Coronary artery (tissue), 2 donors: ENCODE results near the gene UGT2B17.
"Not testable (repeated sequence)": the region's sequence is repeated elsewhere in the genome, so short reads cannot be mapped to it uniquely, and the experiment has no call there.

Experiments
- DNase-seq: peaks from one replicate; pipeline ENCODE4 v3.0.0-alpha.2; 2017; ENCODE audit warnings: low spot score
- H3K27ac ChIP-seq, 2 donors: fragments of 200-600 bp; sonication (generic); one replicate each; pipeline ENCODE4 v1.5.1; 2016 to 2019
- H3K4me3 ChIP-seq: fragments of 200-600 bp; sonication (generic); 2 replicates; pipeline ENCODE4 v1.5.1; 2016; ENCODE audit warnings: mild to moderate bottlenecking, moderate library complexity
- TF ChIP-seq, protein P1 (sequence below): fragments of 200-600 bp; sonication (generic); IDR thresholded peaks from one replicate; pipeline ENCODE4 v1.5.1; 2019; ENCODE audit warnings: antibody characterized with exemption

Gene UGT2B17

DNA sequence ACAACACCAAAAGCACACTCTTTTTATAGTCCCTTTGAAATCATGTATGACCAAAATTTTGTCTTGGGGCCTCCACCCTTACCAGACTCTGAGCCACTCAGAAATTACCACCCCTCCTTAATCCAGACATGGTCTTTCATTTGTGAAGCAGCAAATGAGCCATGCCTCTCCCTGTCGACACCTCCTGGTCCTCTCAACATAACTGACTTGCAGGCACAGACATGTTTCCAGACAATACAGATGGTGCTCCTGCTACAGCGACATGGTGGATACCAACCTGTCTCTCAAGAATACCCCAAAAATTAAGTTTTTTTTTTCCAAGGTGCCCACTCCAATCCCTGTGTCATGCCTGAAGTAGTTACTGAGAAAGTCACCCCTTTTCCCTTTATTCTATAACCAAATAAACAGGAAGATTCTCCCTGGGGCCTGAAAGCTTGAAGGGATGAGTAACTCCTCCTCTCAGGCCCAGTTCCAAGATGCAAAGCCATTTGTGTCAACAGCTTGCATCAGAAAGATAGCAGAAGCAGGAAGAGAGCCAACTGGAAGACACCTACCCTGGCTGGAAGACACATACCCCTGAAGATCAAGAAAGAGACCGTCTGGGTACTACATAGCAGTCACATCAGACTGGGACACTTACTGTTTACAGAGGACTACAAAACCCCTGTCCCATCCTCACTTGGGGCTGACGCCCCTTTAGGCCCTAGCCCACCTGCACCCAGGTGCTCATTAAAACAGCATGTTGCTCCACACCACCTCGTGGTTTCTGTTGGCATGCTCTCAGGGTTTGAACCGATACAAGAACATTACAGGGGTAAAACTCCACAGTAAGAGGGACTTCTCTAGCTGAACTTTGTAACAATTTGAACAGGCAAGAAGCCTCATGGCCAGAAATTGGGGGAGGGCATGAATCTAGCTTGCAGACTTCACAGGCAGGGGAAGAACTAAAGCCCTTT lies 5.5 kb upstream of the UGT2B17 start:
- TF ChIP-seq, protein P1, sequence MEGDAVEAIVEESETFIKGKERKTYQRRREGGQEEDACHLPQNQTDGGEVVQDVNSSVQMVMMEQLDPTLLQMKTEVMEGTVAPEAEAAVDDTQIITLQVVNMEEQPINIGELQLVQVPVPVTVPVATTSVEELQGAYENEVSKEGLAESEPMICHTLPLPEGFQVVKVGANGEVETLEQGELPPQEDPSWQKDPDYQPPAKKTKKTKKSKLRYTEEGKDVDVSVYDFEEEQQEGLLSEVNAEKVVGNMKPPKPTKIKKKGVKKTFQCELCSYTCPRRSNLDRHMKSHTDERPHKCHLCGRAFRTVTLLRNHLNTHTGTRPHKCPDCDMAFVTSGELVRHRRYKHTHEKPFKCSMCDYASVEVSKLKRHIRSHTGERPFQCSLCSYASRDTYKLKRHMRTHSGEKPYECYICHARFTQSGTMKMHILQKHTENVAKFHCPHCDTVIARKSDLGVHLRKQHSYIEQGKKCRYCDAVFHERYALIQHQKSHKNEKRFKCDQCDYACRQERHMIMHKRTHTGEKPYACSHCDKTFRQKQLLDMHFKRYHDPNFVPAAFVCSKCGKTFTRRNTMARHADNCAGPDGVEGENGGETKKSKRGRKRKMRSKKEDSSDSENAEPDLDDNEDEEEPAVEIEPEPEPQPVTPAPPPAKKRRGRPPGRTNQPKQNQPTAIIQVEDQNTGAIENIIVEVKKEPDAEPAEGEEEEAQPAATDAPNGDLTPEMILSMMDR: no peak
- DNase-seq: no peak
- H3K4me3 ChIP-seq: no peak overlapping the region
- no peak overlapping the region for H3K27ac ChIP-seq

DNA sequence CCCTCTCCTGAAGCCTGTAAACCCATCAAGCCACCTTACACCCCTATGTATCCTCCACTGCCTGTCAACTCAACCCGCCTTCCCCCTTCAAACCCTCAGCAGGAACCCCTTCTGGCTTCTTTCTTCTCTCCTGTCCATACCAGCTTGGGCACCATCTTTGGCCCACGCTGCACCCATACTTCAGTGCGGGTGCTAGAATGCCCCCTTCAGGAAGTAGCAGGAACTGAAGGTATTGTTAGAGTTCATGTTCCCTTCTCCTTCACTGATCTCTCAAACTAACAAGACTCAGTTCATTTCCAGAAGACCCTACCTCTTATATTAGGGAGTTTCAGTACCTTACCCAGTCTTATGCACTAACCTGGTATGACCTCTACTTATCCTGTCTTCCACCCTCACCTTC lies 1.5 kb upstream of the UGT2B17 start:
- no peak overlapping the region for H3K27ac ChIP-seq
- H3K4me3 ChIP-seq: no peak overlapping the region
- DNase-seq: no peak
- TF ChIP-seq, protein P1: no peak

DNA sequence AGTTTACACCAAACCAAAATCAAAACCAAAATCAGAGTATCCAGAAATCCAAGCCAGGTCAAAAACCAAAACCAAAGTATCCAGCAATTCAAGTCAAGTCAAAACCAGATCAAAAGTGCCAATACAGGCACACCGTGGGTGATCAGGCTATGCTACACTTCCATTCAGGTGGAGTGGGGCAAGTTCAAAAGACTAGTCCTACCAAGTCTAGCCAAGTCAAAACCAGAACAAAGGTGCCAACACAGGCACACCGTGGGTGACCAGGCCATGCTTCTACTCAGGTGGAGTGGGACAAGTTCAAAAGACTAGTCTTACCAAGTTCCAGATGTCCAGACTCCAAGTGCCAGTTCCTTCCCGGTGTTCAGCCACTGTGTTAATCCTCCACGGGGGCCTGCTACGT lies 486 bp downstream of the UGT2B17 start:
- not testable (repeated sequence) for H3K27ac ChIP-seq, H3K4me3 ChIP-seq, DNase-seq

DNA sequence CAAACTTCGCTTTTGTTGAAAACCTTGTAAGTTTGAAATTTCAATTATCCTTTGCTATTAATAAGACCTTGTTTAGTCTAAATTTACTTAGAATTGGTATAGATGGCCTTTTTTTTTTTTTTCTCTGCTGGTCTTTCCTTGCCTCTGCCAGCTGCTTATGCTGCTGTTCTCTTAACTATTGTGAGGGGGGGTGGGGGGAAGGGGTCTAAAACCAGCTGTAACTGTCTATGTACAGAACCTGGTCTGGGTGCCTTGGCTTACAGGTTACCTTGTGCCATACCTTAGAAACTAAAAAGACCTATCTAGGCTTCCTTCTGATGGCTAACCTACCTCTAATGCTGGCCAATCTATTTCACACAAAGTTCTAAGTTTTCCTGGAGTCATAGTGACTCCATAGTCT lies 1.0 kb downstream of the UGT2B17 start:
- Histone ChIP-seq H3K27ac (no peak overlapping the region), H3K4me3 (no peak overlapping the region)
- DNase-seq: no peak
- TF ChIP-seq, protein P1: no peak

DNA sequence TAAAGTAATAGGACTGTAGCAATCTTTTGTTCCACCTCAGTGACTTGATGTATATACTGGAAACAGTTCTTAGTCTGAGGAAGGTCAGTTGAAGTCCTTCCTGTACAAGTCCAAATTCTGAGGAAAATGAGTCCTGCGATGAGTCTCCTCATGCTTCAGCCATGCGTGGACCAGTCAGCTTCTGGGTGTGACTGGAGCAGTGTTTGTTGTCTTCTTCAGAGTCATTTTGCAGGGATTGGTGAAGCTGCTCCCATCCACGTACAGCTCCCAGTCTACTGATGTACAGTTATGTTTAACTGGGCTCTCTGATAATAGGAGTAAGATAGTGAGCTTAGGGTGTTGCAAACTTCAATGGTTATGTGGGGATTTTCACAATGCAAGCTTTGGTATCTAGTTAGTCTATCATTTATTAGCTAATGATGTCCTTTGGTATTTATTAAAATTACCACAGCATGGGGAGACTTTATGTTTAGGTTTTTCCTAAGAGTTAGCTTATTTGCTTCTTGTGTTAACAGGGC lies 3.4 kb downstream of the UGT2B17 start:
- H3K4me3 ChIP-seq: no peak overlapping the region
- DNase-seq: no peak
- H3K27ac ChIP-seq: no peak overlapping the region
- TF ChIP-seq, protein P1: no peak

DNA sequence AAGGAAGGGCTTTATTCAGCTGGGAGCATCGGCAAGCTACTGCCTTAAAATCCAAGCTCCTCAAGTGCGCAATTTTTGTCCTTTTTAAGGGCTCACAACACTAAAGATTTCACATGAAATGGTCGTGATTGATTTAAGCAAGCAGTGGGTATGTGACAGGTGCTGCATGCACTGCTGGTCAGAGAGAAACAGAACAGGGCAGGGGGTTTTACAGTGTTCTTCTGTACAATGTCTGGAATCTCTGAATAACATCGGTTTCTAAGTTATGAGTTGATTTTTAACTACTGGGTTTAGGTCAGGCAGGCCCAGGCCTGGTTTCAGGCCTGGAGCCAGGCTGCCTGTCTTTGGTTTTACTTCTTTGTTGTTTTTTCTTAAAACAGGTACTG lies 6.0 kb downstream of the UGT2B17 start:
- H3K4me3 ChIP-seq: no peak overlapping the region
- no peak for DNase-seq
- TF ChIP-seq, protein P1: no peak
- no peak overlapping the region for H3K27ac ChIP-seq

DNA sequence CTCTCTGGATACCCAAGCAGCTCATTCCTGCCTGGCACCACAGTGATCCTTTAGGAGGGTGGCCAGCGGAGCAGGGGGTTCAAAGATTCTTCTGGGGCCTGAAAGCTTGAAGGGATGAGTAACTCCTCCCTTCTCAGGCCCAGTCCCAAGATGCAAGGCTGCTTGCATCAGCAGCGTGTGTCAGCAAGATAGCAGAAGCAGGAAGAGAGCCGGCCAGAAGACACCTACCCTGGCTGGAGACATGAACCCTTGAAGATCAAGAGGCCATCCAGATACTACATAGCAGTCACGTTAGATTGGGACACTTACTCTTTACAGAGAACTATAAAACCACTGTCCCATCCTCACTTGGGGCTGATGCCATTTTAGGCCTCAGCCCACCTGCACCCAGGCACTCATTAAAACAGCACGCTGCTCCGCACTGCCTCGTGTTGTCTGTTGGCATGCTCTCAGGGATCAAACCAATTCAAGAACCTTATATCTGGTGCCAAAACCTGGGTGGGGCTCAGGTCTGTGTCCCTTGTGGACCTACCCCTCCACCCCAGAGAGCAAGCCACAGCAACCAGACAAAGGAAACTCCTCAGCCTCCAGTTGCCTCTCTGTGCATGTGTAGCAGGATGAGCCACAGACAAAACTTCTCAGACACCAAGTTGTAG lies 6.5 kb downstream of the UGT2B17 start:
- DNase-seq: no peak
- no peak overlapping the region for H3K27ac ChIP-seq
- no peak overlapping the region for H3K4me3 ChIP-seq
- TF ChIP-seq, protein P1: no peak

DNA sequence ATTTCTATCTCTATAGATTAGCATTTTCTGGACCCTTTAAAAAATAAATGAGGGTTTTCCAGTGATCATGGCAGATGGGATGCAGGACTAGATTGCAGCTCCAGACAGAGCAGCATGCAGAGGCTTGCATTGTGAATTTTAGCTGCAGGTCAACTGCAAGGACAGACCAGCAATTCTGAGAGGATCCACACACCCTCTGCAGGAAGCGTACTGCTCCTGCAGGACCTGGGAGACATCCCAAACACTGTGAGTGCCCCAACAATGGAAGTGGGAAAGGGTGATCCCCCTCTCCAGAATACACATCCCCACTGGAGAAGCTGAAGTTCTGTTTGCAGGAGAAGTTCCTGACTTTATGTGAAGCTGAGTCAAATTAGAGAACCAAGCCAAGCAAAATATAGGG lies 7.1 kb downstream of the UGT2B17 start:
- DNase-seq, H3K27ac ChIP-seq: not testable (repeated sequence)

DNA sequence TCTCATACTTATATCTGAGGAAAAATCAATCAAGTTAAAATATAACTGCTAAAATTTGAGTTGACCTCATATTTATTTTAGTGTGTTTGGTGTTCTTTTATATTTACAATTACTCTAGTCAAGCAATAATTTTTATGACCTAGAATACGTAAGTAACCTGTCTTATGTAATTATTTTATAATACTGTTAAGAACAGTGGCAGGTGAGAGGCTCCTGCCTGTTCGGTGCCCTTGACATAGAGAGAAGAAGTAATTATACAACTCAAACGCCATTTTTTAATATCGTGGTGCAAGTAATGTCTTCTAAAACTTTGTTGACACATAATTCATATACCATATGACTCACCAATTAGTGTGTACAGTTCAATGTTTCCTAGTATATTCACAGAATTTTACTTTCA lies 7.6 kb downstream of the UGT2B17 start:
- H3K4me3 ChIP-seq, H3K27ac ChIP-seq, DNase-seq: not testable (repeated sequence)

More for the DNA sequence above, 7.1 kb downstream of the UGT2B17 start:
- not testable (repeated sequence) for H3K4me3 ChIP-seq

DNA sequence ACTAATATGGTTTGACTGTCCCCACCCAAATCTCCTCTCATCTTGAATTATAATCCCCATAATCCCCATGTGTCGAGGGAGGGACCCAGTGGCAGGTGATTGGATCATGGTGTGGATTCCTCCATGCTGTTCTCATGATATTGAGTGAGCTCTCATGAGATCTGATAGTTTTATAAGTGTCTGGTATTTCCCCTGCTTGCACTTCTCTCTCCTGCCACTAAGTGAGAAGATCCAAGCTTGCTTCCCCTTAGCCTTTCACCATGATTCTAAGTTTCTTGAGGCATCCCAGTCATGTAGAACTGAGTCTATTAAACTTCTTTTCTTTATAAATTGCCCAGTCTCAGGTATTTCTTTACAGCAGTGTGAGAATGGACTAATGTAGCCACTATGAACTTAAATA lies 9.8 kb downstream of the UGT2B17 start:
- not testable (repeated sequence) for H3K4me3 ChIP-seq, DNase-seq, H3K27ac ChIP-seq

DNA sequence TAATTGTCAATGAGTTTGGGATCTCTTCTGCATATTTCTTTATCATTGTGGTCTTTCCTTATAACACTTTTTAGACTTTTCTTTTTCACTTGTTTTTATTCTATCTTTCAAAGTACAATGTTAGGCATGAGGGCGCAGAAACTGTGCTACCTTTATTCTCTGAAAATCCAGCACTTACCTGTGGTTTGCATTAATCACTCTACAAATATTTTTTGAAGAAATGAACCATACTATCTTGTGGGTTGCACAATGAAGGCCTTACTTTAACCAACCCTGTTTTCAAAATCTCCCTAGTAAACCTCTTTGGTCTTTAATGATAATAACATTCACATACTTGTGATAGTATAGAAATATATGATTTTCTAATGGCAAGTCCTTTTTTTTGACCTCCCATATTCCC lies 11.0 kb downstream of the UGT2B17 start:
- not testable (repeated sequence) for H3K27ac ChIP-seq, DNase-seq, H3K4me3 ChIP-seq
